Activated CD4-positive, alpha-beta memory T cell treated with anti-CD3 and anti-CD28 coated beads for 36 hours (primary cell): ENCODE results near the gene PTTG1IP. TPM values are rescaled to one million over a fixed set of nuclear protein-coding genes. Genes with fewer than 3 reads are reported as not detected.

Source experiments
- CTCF ChIA-PET: fragments of 350-600 bp; sonication (Branson Sonifier 250); formaldehyde crosslinking; loops from one replicate; lab custom pipeline; 2021; ENCODE audit warnings: antibody characterized with exemption, inconsistent platforms; lab: Charles Lee
- POLR2A ChIA-PET: fragments of 350-600 bp; sonication (Branson Sonifier 250); formaldehyde crosslinking; loops from one replicate; lab custom pipeline; 2021; ENCODE audit warnings: antibody characterized with exemption; lab: Charles Lee
- DNase-seq: peaks from one replicate; pipeline ENCODE4 v3.0.0-alpha.2; 2020
- H3K27ac Mint-ChIP-seq: one replicate; pipeline ENCODE4 v1.8.0; 2021; ENCODE audit warnings: mixed read lengths
- H3K27me3 Mint-ChIP-seq: one replicate; pipeline ENCODE4 v1.8.0; 2021; ENCODE audit warnings: mixed read lengths
- H3K36me3 Mint-ChIP-seq: one replicate; pipeline ENCODE4 v1.8.0; 2021; ENCODE audit warnings: mixed read lengths
- H3K4me1 Mint-ChIP-seq: one replicate; pipeline ENCODE4 v1.8.0; 2021; ENCODE audit warnings: low read depth, mixed read lengths
- H3K4me3 Mint-ChIP-seq: one replicate; pipeline ENCODE4 v1.8.0; 2021; ENCODE audit warnings: mild to moderate bottlenecking, mixed read lengths
- H3K9me3 Mint-ChIP-seq: one replicate; pipeline ENCODE4 v1.8.0; 2021; ENCODE audit warnings: mixed read lengths
- intact Hi-C: fragments of 100-400 bp; cut with micrococcal nuclease; formaldehyde crosslinking; loops from one replicate; pipeline ENCODE4 v1.15.1; 2023
- total RNA-seq, 2 experiments: library from RNA; stranded (reverse); gene quantifications; one replicate each; pipeline ENCODE4 v1.2.3, GENCODE V29; 2021

Gene PTTG1IP
- total RNA-seq, 2 experiments from 2014 or later: 43.0 to 44.4 TPM

DNA sequence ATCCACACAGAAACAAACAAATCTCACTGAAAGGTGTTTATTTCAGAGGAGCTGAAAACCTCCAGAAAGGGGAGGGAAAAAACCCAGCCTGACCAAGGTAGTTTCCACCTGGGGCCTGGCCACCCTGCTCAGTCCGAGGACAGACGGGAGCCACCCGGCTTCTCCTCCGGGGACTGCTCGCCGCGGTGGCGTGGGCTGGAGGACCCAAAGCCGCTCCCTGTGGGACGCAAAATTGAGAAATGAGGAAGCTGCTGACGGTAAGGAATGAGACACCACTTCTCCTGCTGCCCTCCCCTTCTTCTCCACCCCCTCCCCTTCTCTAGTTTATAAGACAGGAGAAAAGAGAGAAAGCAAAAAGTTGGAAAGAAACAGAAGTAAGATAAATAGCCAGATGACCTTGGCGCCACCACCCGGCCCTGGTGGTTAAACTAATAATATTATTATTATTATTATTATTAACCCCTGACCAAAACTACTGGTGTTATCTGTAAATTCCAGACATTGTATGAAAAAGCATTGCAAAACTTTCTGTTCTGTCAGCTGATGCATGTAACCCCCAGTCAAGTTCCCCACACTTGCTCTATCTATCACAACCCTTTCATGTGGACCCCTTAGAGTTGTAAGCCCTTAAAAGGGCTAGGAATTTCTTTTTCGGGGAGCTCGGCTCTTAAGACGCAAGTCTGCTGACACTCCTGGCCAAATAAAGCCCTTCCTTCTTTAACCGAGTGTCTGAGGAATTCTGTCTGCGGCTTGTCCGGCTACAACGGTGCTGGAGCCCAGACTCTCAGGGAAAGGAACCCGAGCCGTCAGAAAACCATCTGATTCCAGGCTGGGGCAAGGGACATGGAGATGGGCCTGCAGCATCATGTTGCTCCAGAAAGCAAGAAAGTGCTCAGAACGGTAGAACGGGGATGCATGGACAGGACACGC is 34.7 kb upstream of the PTTG1IP start:
- CTCF ChIA-PET: interaction anchor here (1.6 kb wide), 1 partner anchor 15 kb away, joined by 6 read pairs; no protein-coding TSS in a partner anchor
- Mint-ChIP-seq H3K27me3 (no peaks in the 10 kb centered on the region), H3K27ac (peak overlapping the region; percentile 42), H3K4me1 (peaks cover 40% of the 10 kb centered on the region), H3K36me3 (peaks cover 39% of the 10 kb centered on the region), H3K9me3 (no peaks in the 10 kb centered on the region), H3K4me3 (no peak overlapping the region)
- no peak for DNase-seq
- intact Hi-C loops: no loop called here
- POLR2A ChIA-PET: interaction anchor here (0.8 to 1.2 kb wide), 2 partner anchors 12 to 14 kb away, joined by 3 to 4 read pairs; no protein-coding TSS in a partner anchor

DNA sequence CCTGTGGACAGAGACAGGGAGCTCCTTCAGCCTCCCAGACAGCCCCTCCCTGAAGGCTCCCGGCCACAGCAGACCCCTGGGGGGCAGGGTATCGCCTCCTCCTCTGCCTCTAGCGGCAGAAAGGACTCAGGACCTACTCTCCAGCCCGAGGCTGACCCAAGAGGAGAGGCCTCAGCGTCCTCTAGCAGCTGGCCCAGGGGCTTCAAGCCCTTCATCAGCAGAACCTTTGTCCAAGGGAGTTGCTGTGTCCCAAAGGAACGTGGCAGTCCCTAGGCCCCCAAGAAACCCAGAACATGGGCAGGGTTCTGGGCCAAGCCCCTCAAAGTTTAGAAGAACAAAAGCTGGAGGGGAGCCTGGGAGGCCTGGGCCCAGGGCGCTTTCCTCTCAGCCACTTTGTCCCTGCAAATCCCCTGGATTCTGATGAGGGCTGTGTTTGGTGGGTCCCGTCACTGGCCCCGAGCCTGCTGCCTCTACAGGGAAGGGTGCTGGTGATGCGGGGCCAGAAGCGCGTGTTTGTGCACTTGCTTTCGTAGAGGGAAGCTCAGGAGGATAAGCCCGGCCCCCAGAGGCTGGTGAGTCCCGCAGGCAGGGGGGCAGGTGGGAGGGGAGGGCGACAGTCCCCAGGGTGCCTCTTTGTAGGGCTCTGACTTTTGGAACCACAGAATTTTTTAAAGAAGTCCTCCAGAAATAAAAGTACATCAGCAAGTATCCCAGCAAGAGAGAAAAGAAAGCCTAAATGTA is 33.9 kb upstream of the PTTG1IP start:
- Mint-ChIP-seq H3K4me1 (peaks cover 35% of the 10 kb centered on the region), H3K4me3 (no peak overlapping the region), H3K9me3 (no peaks in the 10 kb centered on the region), H3K27ac (no peak overlapping the region), H3K27me3 (no peaks in the 10 kb centered on the region), H3K36me3 (peaks cover 47% of the 10 kb centered on the region)
- POLR2A ChIA-PET: interaction anchor here (0.8 to 1.2 kb wide), 2 partner anchors 12 to 13 kb away, joined by 3 to 4 read pairs; no protein-coding TSS in a partner anchor
- no peak for DNase-seq
- intact Hi-C loops: no loop called here
- CTCF ChIA-PET: interaction anchor here (1.6 kb wide), 1 partner anchor 14 kb away, joined by 6 read pairs; no protein-coding TSS in a partner anchor

DNA sequence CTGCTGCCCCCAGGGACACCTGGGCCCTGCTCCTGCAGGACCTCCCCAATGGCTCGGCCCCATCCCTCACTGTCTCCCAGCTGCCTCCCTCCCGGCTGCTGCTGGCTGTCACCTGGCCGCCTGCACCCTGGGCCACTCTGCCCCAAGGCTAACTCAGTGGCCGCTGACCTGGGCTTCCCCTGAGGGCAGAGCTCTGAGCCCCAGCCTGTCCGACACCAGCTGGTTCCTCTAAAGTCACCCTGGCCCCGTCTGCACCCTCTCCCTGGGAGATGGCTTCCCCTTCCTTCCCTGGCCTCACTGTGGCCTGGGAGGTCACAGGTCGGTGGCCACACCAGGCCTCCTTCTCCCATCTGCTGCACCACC is 32.2 kb upstream of the PTTG1IP start:
- Mint-ChIP-seq H3K27me3 (no peaks in the 10 kb centered on the region), H3K4me1 (peaks cover 19% of the 10 kb centered on the region), H3K4me3 (no peak overlapping the region), H3K9me3 (no peaks in the 10 kb centered on the region), H3K27ac (no peak overlapping the region), H3K36me3 (peaks cover 55% of the 10 kb centered on the region)
- ChIA-PET POLR2A (no interaction called here), CTCF (no interaction called here)
- intact Hi-C loops: no loop called here
- no peak for DNase-seq

DNA sequence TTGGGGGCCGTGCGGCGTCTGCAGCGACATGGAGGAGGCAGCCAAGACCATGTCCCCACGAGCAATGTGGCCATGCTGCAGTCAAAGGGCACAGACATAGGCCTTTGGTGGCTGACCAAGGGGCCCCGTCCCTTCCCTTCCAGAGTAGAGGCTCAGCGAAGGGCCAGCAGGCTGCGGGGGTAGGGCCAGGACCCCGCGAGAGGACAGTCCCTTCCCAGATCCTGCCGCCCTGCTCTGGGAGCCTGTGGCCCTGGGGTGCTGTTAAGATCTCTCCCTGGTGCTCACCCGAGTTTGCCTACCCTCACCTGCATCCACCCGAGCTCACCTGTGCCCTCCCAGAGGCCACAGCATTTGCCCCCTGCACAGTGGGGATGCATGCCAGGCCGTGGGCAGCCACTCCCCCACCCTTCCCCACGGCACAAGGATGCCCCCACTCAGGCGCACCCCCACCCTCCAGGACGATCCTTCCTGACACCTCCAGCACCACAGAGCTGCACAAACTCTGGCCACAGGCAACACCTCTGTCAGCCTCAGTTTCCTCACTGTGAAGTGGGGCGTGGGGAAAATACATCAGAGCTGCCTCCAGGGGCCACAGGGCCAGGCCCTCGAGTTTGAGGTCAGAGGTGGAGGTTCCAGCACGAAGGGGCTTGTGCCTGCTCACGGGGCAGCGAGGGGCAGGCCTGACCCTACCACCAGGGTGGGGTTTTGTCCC is 31.7 kb upstream of the PTTG1IP start:
- ChIA-PET POLR2A (no interaction called here), CTCF (no interaction called here)
- peaks cover 59% of the 10 kb centered on the region for H3K36me3 Mint-ChIP-seq
- H3K9me3 Mint-ChIP-seq: no peaks in the 10 kb centered on the region
- no peaks in the 10 kb centered on the region for H3K27me3 Mint-ChIP-seq
- intact Hi-C loops: no loop called here
- H3K27ac Mint-ChIP-seq: no peak overlapping the region
- H3K4me1 Mint-ChIP-seq: peaks cover 15% of the 10 kb centered on the region
- no peak overlapping the region for H3K4me3 Mint-ChIP-seq
- DNase-seq: no peak

DNA sequence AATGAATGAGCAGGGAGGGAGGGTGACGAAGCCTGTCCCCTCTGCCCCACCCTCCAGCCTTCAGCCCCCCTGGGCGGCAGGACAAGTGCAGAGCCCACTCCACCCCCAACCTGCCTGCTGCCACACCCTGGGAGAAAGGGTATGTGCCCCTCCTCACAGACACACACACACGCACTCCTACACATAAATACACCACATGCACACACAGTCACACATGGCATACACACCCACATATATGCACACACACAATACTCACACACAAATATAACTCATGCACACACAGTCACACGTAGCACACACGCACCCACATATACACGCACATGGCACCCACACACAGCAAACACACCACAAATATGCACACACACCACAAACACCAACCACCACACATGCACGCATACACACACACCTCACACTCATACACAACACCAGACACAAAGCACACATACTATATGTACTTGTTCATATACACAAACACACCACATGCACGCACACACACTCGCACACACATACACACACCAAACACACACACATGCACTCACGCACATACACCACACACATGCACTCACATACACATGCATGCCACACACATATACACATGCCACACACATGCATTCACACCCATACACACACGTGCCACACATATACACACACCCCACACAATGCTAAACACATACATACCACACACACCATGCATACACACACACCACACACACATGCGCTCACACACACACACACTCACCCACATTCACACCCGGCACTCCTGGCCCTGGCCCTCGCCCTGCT is 30.8 kb upstream of the PTTG1IP start:
- Mint-ChIP-seq H3K27me3 (no peaks in the 10 kb centered on the region), H3K4me1 (peaks cover 10% of the 10 kb centered on the region), H3K9me3 (no peaks in the 10 kb centered on the region), H3K36me3 (peaks cover 56% of the 10 kb centered on the region), H3K27ac (no peak overlapping the region), H3K4me3 (no peak overlapping the region)
- CTCF ChIA-PET: no interaction called here
- intact Hi-C loops: no loop called here
- POLR2A ChIA-PET: no interaction called here
- no peak for DNase-seq

DNA sequence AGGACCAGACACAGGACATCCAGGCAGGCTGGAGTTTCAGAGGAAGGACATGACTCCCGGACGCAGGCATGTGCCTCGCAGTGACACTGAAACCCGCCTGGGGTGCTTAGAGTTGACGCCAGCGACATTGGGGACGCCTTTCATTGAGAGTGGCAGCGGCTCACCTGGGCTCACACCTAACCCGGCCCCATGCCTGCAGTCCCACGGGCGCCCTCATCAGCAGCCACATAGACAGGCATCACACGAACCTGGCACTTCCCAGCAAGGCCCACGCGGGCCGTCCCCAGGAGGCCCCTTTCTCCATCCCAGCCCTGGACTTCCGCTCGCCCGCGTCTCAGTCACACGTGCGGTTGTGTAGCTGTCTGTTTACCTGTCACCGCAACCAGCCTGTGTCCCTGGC is 30.2 kb upstream of the PTTG1IP start:
- peaks cover 6% of the 10 kb centered on the region for H3K4me1 Mint-ChIP-seq
- CTCF ChIA-PET: no interaction called here
- intact Hi-C loops: no loop called here
- no peaks in the 10 kb centered on the region for H3K27me3 Mint-ChIP-seq
- no peak overlapping the region for H3K4me3 Mint-ChIP-seq
- no peak overlapping the region for H3K27ac Mint-ChIP-seq
- H3K9me3 Mint-ChIP-seq: no peaks in the 10 kb centered on the region
- peaks cover 53% of the 10 kb centered on the region for H3K36me3 Mint-ChIP-seq
- no peak for DNase-seq
- POLR2A ChIA-PET: no interaction called here

DNA sequence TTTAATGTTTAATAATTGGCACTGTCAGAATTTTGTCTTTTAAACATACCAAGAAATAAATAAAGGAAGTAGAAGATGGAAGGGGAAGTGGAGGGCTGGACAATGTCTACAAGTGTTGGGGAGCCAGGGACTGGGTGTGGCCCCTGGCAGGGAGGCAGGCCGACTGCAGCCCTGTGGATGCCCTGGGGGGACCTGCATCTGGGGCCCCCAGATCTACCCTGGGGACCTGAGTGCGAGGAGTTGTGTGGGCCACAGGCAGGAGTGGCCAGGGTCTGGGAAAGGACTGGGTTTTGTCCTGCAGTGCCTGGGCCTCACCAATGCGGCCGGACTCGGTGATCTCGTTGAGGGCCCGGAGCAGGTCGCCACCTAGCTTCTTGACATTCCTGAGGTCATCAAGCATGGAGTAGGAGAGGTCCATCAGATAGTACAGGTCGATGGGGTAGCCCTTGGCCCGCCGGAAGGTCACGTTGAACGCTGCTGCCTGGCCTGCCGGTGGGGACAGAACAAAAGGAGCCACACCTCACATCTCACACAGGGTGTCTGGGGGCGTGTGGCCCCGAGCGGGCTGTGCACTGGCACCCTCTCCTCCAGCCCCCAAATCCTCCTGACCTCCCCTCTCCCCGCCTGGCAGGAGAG is 29.7 kb upstream of the PTTG1IP start:
- no peak for DNase-seq
- POLR2A ChIA-PET: no interaction called here
- no peaks in the 10 kb centered on the region for H3K27me3 Mint-ChIP-seq
- intact Hi-C loops: no loop called here
- H3K27ac Mint-ChIP-seq: no peak overlapping the region
- H3K36me3 Mint-ChIP-seq: peaks cover 54% of the 10 kb centered on the region
- CTCF ChIA-PET: no interaction called here
- H3K4me1 Mint-ChIP-seq: peaks cover 3% of the 10 kb centered on the region
- no peaks in the 10 kb centered on the region for H3K9me3 Mint-ChIP-seq
- no peak overlapping the region for H3K4me3 Mint-ChIP-seq

DNA sequence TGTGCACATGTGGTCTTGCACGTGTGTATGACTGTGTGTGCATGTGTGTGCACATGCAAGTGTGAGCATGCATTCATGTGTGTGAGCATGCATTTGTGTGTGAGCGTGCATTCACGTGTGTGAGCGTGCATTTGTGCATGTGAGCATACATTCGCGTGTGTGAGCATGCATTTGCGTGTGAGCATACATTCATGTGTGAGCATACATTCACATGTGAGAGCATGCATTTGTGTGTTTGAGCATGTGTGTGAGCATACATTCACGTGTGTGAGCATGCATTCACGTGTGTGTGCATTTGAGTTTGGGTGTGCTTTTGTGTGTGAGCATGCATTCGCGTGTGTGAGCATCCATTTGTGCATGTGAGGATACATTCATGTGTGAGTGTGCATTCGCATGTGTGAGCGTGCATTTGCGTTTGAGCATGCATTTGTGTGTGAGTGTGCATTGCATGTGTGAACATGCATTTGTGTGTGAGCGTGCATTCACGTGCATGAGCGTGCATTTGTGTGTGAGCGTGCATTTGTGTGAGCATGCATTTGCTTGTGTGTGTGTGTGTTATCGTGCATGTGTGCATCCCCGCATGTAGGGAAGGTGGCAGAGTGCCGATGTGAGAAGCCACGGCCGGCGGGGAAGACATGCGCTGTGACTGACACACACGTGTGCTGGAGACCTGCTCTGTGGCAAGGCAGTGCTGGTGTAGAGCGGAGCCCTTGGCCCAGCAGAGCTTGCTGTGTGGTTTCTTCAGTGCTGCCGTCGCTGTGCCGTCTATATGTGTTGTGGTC is 29.0 kb upstream of the PTTG1IP start:
- intact Hi-C loops: no loop called here

DNA sequence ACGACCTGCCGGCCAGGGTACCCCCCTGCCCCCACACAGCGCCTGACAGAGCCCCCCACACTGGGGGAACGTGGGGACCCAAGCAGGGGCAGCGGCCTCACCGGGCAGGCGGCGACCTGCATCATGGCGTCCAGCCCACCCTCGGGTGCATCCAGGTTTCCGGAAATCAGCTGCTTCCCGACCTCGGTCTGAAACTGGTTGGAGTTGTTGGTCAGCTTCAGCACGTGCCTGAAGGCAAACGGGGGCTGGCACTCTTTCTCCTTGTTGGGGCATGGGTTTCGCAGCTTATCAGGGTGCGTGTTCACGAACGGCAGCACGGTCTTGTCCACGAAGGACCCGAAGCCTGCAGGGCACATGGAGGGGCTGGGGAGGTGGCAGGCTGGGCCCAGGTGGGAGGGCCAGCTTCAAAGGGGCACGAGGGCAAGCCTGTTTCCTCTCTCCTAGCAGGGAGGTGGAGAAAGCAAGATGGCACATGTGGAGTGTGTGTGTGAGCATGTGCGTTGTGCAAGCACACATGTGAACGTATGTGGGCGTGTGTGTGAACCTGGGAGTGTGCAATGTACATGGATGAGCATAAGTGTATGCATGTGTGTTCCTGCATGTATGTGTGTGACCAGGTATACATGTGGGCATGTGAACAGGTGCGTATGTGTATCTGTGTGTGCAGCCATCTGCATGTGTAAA is 28.0 kb upstream of the PTTG1IP start:
- Mint-ChIP-seq H3K36me3 (peaks cover 54% of the 10 kb centered on the region), H3K27me3 (no peaks in the 10 kb centered on the region), H3K9me3 (no peaks in the 10 kb centered on the region), H3K27ac (no peak overlapping the region), H3K4me1 (peaks cover 2% of the 10 kb centered on the region), H3K4me3 (no peak overlapping the region)
- intact Hi-C loops: no loop called here
- DNase-seq: no peak
- CTCF ChIA-PET: no interaction called here
- POLR2A ChIA-PET: no interaction called here

More for the DNA sequence above, 29.0 kb upstream of the PTTG1IP start:
- Mint-ChIP-seq H3K9me3 (no peaks in the 10 kb centered on the region), H3K27me3 (no peaks in the 10 kb centered on the region), H3K27ac (no peak overlapping the region), H3K36me3 (peaks cover 54% of the 10 kb centered on the region), H3K4me3 (no peak overlapping the region), H3K4me1 (peaks cover 3% of the 10 kb centered on the region)
- DNase-seq: no peak
- CTCF ChIA-PET: no interaction called here
- POLR2A ChIA-PET: no interaction called here

DNA sequence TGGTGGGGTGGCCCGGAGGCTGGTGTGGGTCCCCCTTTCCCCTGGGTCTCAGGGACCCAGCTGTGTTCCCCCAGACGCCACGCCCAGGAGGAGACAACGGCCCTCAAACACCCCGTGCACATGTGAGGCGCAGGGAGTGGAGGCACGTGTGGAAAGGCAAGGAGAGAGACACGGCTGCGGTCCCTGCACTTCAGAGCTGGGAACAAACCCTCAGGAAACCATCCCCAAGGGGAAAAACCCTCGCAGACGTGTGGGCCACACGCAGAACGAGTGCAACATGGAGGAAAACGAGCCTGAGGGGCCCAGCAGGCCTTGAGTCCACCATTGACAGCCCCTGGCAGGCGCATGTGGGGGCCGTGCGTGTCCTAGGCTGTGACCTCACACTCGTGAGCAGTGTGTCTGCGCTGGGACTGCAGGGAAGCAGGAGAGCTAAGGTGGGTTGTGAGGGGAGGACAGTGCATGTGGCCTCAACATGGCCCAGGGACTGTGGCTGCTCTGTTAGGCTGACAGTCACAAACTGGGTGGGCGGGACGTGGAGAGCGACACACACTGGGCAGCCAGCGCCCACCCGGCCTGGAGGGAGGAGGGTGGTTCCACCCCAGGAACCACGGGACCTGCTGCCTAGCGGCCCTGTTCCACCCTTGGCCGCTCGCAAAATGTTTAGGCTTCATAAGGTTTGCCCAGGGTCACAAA is 27.2 kb upstream of the PTTG1IP start:
- ChIA-PET CTCF (no interaction called here), POLR2A (no interaction called here)
- Mint-ChIP-seq H3K36me3 (peaks cover 53% of the 10 kb centered on the region), H3K4me1 (no peaks in the 10 kb centered on the region), H3K27ac (peak overlapping the region; percentile 49), H3K4me3 (no peak overlapping the region), H3K27me3 (no peaks in the 10 kb centered on the region), H3K9me3 (no peaks in the 10 kb centered on the region)
- DNase-seq: no peak
- intact Hi-C loops: no loop called here
